HEK293T (cell line): ENCODE results near the gene RSPO4.

Source experiments
- BHLHE40 ChIP-seq: fragments of 450-650 bp; IDR thresholded peaks from 2 replicates; pipeline ENCODE4 v1.6.1; 2016; ENCODE audit warnings: mild to moderate bottlenecking, moderate library complexity, borderline replicate concordance
- CTBP1 ChIP-seq: fragments of 450-650 bp; IDR thresholded peaks from 2 replicates; pipeline ENCODE4 v1.6.1; 2016; ENCODE audit warnings: borderline replicate concordance
- FOXA1 ChIP-seq: fragments of 450-650 bp; IDR thresholded peaks from 2 replicates; pipeline ENCODE4 v1.6.1; 2016; ENCODE audit warnings: mild to moderate bottlenecking
- FOXK2 ChIP-seq: fragments of 450-650 bp; IDR thresholded peaks from 2 replicates; pipeline ENCODE4 v1.6.1; 2016; ENCODE audit warnings: mild to moderate bottlenecking
- FOXM1 ChIP-seq: fragments of 450-650 bp; IDR thresholded peaks from 2 replicates; pipeline ENCODE4 v1.6.1; 2017; ENCODE audit warnings: mild to moderate bottlenecking, borderline replicate concordance
- HDGF ChIP-seq: fragments of 450-650 bp; IDR thresholded peaks from 2 replicates; pipeline ENCODE4 v1.6.1; 2017; ENCODE audit warnings: antibody characterized with exemption, borderline replicate concordance
- LEF1 ChIP-seq: fragments of 450-650 bp; IDR thresholded peaks from 2 replicates; pipeline ENCODE4 v1.6.1; 2017; ENCODE audit warnings: mild to moderate bottlenecking, borderline replicate concordance
- SP1 ChIP-seq: fragments of 450-650 bp; IDR thresholded peaks from 2 replicates; pipeline ENCODE4 v1.6.1; 2017
- SUZ12 ChIP-seq: fragments of 450-650 bp; IDR thresholded peaks from 2 replicates; pipeline ENCODE4 v1.6.1; 2016; ENCODE audit warnings: mild to moderate bottlenecking
- TARDBP ChIP-seq: fragments of 450-650 bp; IDR thresholded peaks from 2 replicates; pipeline ENCODE4 v1.6.1; 2016

DNA sequence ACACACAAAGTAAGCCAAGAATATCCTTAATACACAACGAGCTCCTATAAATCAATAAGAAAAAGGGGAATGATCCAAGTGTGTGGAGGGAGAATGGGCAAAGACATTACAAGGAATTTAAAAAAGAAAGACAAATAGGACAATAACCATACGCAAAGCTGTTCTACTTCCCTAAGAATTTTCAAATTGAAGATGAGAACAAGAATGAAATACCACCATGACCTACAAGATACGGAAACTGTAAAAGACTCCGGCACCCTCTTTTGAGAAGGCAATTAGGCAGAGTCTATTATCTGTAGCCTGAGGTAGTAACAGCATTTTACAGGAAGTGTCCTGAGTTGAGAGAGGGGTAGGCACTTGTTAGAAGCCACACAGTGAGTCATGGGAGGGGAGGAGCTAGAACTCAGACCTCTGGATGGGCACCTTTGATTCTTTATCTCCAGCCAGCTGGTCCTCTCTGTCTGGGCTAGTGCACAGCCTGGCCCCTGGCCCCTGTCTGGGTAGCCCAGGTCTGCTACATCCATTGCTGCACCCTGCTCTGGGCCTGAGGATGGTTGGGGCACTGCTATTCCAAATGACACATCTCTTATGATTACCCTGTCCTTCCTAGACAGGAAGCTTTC is 15.3 kb downstream of the RSPO4 start:
- TF ChIP-seq FOXK2: no peak
- no peak for TF ChIP-seq SUZ12
- no peak for TF ChIP-seq FOXM1
- no peak for TF ChIP-seq SP1
- no peak for TF ChIP-seq CTBP1
- no peak for TF ChIP-seq FOXA1
- no peak for TF ChIP-seq BHLHE40
- TF ChIP-seq TARDBP: no peak
- TF ChIP-seq LEF1: no peak
- TF ChIP-seq HDGF: no peak
